Glomerular endothelial cell (primary cell): ENCODE data around the gene TMSB15B. TPM values are rescaled to one million over a fixed set of nuclear protein-coding genes. Genes with fewer than 3 reads are reported as not detected.
"Not testable (repeated sequence)": the region's sequence is repeated elsewhere in the genome, so short reads cannot be mapped to it uniquely, and the experiment has no call there.

ENCODE experiments used
- DNase-seq: peaks from one replicate; pipeline ENCODE4 v3.0.0-alpha.2; 2011; ENCODE audit warnings: low read depth, low spot score; ENCODE audit errors: extremely low read depth
- total RNA-seq: library from RNA; depleted of rRNA; stranded (reverse); fragments of >200 nt; gene quantifications from 2 replicates; pipeline ENCODE4 v1.2.3, GENCODE V29; 2015

TMSB15B gene
- total RNA-seq: 1.5 and 10.2 TPM in 2 replicates

DNA sequence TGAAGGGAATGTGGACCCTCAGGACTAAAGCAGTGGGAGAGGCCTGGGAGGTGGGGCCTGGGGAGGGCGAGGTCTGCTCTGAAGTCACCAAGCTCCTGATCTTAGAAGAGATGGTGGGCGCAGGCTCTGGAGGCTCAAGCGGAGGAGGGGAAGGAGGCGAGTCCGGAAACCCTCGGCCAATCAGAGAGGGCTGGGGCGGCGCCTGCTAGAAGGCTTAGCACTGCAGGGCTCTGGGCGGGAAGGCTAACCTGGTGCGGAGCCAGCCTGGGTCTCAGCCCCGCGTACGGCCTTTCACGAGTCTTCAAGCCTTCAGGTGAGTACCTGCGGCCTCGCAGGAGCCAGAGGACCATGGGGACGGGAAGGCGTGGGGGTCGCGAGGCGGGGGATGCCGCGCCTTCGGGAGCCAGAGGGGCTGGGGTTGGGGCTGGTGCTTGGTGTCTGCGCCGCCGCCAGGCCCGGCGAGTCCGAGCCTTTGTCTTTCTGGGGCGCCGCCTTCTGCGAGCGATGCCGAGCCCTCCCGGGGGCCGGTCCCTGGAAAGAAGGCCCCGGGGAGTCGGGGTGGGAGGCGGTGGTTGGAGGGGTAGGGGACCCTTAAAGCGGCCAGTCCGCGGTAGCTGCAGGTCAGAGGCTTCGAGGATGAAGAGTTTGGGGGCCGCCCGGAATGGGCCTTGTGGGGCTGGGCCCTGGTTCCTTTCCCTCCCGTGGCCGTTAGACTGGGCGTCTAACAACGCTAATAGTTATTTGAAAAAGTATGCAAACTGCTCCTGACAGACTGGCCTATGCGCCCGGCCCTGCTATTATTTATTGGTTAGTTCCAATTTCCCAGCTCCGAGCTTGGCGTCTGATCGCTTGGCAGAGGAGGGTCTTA lies at the start of gene TMSB15B:
TSS of gene TMSB15B (plus strand) at position 217 of the 868 bp plus-strand sequence.
- not testable (repeated sequence) for DNase-seq

DNA sequence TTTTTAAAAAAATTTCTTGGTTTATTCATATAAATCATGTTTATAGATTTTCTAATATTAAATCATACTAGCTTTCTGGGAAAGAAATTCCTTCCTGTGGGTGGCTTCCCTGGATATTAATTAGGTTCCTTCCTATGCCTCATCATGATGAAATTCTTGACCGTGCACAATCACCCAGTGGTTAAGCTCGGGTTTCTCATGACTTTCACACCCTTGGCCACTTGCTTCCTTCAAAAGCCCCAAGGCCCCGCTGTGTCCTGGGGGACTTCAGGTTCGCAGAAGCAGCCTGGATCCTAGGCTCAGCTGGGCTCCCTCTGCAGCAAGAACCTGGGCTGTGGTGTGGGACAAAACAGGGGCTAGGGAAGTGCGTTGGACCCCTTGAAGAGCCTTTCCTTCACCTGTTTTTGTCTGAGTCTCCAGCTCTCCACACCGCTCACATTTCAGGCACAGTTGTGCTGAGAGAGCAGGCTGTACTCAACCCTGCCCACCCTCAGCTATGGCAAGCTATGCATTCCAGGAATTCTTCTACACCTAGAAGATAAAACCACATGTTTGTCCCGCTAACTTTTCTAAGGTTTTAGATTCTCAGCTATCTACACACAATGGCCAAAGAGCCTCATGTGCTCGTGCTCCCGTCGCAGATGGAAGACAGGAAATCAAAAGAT lies 48.9 kb upstream of the TMSB15B start:
- DNase-seq: no peak

DNA sequence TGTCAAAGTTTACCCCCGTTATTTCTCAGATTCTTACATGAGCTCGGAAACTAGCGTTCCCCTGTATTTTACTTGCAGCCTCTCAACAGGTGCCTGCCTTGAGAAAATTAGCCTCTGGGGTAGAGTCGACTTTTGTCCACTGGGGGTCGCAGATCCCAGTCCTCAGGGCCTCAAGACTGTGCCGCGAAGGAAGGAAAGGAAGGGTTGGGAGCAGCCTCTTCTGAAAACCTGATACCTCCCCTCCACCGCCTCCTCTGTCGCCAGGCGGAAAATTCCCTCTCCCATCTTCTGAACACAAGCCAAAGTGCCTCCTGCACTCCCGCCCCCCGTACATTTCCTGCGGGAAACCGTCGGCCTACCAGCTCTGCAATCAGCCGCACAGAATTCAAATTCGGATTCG lies 44.4 kb upstream of the TMSB15B start:
- DNase-seq: no peak

DNA sequence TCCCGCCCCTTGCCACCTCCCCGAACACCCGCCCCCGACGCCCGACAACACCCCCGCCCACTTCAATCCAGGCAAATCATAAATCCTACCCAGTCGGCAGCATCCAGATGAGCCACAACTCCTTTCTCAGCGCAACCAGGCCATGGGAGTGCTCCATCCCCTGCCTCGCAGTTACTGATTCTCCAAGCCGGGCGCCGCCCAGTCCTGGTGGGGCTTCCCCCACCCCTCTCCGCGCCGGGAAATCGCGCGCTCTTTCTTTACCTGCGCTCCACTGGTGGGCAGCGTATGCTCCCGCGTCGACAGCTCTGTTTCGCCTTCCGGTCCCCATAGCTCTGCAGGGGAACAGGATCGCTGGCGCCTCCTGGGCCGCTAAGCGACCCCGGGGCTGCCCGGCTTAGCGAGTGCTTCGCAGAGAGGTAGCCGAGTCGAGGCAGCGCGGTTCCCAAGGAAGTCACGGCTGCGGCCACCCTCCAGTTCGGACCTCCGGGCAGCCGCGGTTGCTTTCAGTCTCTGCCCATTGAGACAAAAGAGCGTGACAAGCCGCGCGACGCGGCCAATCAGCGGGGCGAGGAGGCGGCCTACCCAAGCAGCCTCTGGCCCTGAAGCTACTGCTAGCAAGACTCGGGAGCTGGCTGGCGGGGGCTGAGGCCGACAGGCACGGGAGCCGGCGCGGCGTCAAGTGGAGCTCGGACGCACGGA lies 43.7 kb upstream of the TMSB15B start:
- DNase-seq: no peak

DNA sequence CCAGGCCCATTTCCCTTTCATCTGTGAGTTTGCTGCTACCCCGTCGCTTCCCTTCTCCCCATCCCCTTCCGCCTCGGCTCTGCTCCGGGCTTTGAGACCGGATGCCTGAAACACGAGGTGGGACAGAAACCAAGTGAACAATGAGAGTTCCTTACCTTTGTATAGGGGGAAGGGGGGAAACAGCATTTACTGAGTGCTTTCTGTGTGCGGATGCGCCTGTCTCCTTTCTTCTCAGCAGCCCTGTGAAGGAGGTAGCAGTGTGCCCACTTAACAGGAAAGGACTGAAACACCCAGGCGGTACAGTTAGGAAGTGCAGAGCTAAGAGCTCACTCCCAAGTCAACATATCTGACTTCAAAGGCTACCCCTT lies 43.2 kb upstream of the TMSB15B start:
- no peak for DNase-seq

DNA sequence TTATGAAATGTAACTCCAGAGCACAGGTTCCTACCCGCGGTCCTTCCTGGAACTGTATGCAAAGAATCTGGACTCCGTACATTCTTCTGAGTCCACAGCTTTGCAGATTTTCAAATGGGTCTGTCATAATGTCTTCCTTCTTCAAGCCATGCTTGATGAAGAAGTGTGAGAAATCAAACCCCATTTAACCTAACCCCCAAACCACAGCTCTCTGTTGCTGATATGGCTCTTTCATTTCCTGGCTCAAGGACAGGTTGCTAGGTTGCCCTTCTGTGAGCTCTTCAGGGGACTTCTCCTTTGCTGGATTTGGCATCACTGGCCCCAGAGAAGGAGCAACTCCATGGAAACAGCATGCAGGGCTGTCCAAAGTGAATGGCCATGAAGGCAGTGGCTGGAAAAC lies 41.9 kb upstream of the TMSB15B start:
- DNase-seq: not testable (repeated sequence)

DNA sequence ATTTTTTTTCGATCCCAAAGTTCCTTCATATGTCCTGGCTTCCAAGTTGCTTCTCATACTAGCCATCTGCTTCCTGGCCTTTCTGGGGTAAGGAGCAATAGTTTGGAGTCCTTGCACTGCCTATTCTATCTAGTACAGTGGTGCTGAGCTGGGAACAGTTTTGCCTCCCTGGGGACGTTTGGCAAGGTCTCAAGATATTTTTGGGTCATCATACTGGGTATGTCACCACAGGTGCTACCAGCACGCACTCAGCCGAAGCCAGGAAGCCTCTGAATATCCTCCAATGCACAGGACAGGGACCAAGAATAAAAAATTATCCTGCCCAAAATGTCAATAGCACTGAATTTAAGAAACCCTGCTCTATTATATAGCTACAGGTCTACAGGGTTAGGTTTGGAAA lies 35.4 kb upstream of the TMSB15B start:
- no peak for DNase-seq

DNA sequence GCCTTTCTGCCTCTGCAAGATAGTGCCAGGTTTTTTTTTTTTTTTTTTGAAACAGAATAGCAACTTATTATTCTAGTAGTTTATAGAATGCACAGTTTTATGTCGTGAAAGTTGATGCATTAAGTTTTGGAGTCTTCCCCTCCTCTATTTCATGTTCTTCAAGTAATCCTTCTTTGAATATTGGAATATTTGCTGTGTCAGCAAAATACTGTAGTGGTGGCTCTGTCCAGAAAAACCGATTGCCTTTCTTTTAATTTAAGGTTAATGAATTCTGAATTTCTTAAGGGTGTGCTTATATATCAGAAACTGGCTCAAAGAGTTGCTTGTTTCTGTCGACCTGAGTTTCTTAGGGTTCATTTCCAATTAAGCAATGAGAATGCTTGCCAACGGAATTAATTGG lies 34.8 kb upstream of the TMSB15B start:
- DNase-seq: no peak

DNA sequence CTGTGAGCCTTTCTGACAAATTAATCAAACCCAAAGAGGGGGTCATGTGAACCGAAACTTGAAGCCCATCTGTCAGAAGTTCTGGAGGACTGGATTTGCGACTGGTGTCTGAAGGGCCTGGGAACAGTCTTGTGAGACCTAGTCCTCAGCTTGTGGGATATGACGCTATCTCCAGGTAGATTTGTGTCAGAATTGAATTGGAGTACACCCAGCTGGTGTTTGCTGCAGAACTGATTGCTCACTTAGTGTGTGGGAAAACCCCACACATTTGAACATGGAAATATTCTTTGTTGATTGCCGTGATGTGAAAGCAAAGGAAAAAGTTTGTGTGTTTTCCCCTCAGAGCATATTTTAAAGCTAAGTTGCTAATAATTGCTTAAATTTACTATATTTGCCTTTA lies 30.3 kb upstream of the TMSB15B start:
- no peak for DNase-seq

DNA sequence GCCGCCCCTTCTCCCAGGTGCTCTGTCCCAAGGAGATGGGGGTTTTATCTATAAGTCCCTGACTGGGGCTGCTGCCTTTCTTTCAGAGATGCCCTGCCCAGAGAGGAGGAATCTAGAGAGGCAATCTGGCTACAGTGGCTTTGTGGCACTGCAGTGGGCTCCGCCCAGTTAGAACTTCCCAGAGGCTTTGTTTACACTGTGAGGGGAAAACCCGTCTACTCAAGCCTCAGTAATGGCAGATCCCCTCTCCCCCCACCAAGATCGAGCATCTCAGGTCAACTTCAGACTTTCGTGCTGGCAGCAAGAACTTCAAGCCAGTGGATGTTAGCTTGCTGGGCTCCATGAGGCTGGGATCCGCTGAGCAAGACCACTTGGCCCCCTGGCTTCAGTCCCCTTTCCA lies 22.2 kb upstream of the TMSB15B start:
- not testable (repeated sequence) for DNase-seq

DNA sequence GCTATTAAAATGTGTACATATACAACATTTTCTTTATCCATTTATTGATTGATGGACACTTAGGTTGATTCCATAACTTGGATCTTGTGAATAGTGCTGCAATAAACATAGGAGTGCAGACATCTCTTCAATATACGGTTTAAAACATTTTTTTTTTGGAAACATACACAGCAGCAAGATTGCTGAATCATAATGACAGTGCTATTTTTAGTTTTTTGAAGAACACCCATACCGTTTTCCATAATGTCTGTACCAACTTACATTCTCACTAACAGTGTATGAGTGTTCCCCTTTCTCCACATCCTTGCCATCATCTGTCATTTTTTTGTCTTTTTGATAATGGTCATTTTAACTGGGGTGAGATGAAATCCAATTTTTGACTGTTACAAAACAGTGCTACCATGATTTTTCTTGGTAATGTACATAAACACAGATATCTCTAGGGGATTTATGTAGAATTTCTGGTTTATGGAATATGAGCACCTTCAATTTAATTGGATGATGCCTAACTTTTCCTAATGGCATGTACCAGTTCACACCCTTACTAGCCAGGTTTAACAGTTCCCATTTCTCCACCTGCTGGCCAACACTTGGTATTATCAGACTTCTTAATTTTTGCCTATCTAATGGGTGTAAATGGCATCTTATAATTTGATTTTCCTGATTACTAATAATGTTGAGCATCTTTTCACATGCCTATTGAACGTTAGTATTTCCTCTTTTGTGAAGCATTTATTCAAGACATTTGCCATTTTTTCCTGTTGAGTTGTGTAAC lies 21.0 kb upstream of the TMSB15B start:
- no peak for DNase-seq

DNA sequence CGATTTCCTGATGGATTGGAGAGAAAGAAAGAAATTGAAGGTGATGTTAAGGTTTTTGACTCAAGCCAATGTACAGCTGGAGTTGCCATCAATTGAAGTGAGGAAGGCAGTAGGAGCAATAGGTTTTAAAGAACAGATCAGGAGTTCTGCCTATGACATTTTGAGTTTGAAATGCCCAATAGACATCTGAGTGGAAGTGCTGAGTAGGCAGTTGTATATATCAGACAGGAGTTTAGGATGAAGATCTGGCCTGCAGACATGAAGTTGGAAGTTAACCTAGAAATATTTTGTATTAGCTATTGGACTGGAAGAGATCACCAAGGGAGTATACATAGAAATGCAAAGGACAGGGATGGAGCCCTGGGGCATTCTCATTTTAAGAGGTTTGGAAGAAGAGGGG lies 12.9 kb upstream of the TMSB15B start:
- DNase-seq: no peak

DNA sequence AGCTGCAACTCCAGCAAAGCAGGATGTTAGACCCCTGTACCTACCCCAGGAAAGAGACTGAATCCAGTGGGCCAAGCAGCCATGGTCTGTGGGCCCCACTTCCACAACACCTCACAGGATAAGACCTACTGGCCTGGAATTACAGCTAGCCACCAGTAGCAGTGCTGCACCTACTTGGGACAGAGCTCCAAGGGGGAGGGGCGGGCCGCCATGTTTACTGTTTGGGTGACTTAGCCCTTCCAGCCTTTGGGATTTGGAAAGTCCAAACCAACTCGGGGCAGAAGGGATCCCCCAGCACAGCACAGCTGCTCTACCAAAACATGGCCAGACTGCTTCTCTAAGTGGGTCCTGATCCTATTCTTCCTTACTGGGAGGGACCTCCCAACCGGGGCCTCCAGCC lies 9.1 kb upstream of the TMSB15B start:
- no peak for DNase-seq

DNA sequence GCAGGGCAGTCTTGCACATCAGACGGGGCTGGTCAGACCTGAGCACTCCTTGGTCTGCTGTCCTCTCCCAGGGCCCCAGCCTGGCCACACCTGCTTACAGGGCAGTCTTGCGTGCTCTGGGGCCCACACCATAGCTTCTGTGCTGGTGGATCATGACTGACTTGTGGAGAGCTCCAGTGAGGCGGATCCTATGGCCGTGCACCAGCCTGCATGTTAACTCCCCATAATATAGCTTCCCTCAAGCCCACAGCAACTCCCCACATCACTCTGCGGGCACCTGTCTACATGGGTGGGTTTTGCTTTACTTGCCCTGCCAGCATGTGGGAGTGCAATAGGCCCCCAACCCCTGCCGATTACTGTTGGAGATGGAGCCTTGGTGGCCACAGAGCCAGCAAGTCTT lies 8.2 kb upstream of the TMSB15B start:
- DNase-seq: no peak

DNA sequence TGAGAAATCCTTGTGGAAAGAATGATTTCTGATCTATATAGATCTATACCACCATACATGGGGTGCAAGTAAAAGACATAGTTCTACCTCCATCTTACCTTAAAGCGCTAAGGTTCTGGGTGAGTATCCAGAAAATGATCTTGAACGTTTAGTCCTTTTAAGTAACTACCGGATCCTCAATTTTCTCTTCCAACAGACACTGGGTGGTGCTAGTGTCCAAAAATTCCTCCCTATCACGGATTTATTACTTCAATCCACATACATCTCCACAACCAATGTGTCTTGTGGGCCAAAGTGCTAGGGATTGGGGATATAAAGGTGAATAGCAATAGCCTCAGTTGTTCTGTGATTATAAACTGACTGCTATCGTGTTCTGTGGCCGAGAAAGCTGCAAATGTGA lies 1.8 kb upstream of the TMSB15B start:
- DNase-seq: not testable (repeated sequence)

DNA sequence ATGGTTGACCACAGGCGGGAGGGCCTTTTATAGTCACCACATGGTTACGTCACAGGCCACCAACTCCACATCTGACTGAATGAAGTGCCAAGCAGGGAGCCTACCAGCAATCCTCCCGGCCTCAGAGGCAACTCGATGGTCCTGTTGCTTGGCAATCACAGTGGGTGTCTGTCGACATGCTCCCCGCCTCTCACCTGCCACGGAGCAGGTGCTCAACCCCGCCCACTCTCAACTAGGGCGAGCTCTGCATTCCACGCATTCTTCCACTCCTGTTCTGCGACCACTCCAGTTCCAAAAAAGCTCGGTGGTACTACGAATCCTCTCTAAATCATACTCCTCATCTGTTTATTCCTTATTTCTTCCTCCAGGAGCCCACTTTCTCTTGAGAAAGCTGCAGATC lies 21.1 kb downstream of the TMSB15B start:
- DNase-seq: not testable (repeated sequence)

DNA sequence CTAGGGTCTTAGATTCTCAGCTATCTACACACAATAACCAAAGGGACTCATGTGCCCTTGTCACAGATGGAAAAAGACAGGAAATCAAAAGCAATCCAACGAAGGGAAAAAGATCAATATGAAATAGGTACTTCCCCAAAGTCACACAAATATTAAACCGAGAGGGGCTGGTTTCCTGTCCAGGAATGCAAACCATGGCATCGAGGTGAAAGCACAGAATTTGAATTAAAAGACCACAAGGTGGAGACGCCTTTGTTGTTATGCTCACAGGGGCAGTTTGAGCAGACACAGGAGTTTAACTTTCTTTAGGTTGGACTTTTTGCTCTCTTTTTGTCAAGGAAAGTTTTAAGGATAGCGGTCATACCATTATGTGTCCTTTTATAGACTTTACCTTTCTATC lies 36.8 kb downstream of the TMSB15B start:
- DNase-seq: no peak

DNA sequence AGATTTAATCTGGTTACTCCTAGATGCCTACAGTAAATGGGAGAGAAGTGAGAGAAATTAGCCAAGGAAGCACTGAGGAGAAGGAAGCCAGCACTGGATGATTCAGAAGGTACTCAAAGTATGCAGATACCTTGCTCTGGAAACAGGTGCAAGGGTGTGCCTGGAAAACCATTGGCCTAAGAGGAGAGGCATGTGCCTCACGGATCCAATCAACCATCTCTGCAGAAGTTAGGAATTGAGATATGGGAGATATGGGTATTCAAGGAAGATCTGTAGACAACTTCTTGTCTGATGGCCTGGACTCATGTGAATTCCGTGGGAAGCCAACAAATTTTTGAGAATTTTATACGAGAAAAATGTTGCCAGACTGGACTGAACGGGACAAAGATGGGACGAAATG lies 46.4 kb downstream of the TMSB15B start:
- DNase-seq: no peak

DNA sequence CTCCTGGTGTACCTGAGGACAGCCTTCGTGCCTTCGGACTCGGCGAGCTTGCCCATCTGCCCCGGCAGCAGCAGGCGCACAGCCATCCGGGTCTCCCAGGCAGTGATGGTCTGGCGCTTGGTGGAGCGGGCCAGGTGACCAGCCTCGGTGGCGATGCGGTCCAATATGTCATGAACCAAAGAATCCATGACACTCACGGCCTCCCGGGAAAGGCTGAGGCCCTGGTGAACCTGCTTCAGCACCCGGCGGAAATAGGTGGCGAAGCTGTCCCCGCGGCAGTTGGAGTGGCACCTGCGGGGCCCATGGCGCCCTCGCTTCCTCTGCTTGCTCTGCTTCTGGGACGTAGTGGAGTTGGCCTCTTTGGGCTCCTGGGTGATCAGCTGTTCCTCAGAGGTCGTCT lies 50.7 kb downstream of the TMSB15B start:
- no peak for DNase-seq

DNA sequence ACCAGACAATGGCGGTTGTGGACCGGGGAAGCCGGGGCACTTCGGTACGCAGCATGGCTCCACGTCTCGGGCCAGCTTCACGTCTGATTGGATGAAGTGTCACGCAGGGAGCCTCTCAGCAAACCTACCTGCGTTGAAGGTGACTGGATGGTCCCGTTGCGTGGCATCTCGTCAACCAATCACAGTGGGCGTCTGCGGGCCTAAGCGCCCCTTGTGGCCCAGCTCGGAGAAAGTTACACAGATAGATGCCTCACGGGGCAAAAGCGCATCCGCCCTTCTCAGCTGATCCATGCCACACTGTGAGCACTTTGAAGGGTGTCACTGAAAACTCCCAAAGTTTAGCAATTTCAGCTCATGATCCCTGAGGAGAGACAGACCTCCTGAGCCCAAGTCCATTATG lies 51.2 kb downstream of the TMSB15B start, which contains the start of gene H2BW1:
TSS of gene H2BW1 (minus strand) at position 103 of the 400 bp plus-strand sequence. CDS start 132 bp downstream, outside the sequence.
- DNase-seq: no peak

DNA sequence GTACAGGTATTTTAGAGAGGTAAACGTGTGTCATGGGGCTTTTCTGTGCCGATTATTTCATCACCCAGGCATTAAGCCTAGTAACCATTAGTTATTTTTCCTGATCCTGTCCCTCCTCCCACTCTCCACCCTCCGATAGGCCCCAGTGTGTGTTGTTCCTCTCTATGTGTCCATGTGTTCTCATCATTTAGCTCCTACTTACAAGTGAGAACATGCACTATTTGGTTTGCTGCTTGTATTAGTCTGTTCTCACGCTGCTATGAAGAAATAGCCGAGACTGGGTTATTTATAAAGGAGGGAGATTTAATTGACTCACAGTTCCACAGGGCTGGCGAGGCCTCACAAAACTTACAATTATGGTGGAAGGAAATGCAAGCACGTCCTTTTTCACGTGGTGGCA lies 53.1 kb downstream of the TMSB15B start:
- not testable (repeated sequence) for DNase-seq
